ENCODE results near the gene NOS2.
"Not testable (repeated sequence)": the region's sequence is repeated elsewhere in the genome, so short reads cannot be mapped to it uniquely, and the experiment has no call there.

Gene NOS2

GRCh38 chr17:27783440-27784350, 16.6 kb downstream of the NOS2 start:
- no peak for DNase-seq

GRCh38 chr17:27782791-27783206, 17.5 kb downstream of the NOS2 start:
- no peak for DNase-seq

GRCh38 chr17:27780828-27781404, 19.4 kb downstream of the NOS2 start:
- DNase-seq = no peak

GRCh38 chr17:27780092-27780827, 20.1 kb downstream of the NOS2 start:
- no peak for DNase-seq

- DNase-seq = no peak
These were observed 22.1 kb downstream of the NOS2 start for GRCh38 chr17:27778183-27778582.

GRCh38 chr17:27776882-27777624, 23.3 kb downstream of the NOS2 start:
- DNase-seq = no peak

GRCh38 chr17:27771586-27771985, 28.7 kb downstream of the NOS2 start:
- no peak for DNase-seq

GRCh38 chr17:27770877-27771276, 29.5 kb downstream of the NOS2 start:
- DNase-seq = no peak

- no peak for DNase-seq
These were observed 31.4 kb downstream of the NOS2 start for GRCh38 chr17:27768858-27769410.

- DNase-seq = no peak
These were observed 33.9 kb downstream of the NOS2 start for GRCh38 chr17:27766438-27766837.

- no peak for DNase-seq
These were observed 35.0 kb downstream of the NOS2 start for GRCh38 chr17:27765353-27765752.

- no peak for DNase-seq
These were observed 35.7 kb downstream of the NOS2 start for GRCh38 chr17:27764589-27764988.

- no peak for DNase-seq
These were observed 37.6 kb downstream of the NOS2 start for GRCh38 chr17:27762527-27763305.

GRCh38 chr17:27760931-27761330, 39.4 kb downstream of the NOS2 start:
- not testable (repeated sequence) for DNase-seq

- peak; percentile 70 for DNase-seq
These were observed 40.1 kb downstream of the NOS2 start for GRCh38 chr17:27760069-27760885.

- DNase-seq = no peak
These were observed 40.8 kb downstream of the NOS2 start for GRCh38 chr17:27759528-27759927.

GRCh38 chr17:27756467-27757371, 43.6 kb downstream of the NOS2 start:
- peak; percentile 44 for DNase-seq

GRCh38 chr17:27755706-27756466, 44.4 kb downstream of the NOS2 start:
- DNase-seq = no peak

- DNase-seq = no peak
These were observed 45.8 kb downstream of the NOS2 start for GRCh38 chr17:27754549-27754948.

All from activated gamma-delta T cell treated with Interleukin-2 at 50 U/mL for 16 hours (primary cell).